ENCODE results near the gene NEK4.

DNA sequence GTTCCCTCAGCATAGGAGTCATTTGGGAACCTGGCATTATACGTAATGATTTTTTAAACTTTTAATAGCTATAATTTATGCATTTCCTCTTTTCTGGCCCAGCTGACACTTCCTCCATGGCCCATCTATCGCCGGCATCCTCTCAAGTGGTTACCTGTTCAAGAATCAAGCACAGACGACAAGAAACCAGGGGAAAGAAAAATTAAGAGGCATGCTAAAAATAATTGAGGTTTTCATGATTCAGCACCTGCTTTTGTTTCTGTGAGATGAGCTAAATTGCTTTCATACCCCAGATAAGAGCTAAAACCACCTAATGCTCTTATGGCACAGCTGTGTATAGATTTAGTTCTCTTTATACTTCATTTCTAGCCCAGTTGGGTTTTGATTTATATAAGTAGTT lies 63.2 kb downstream of the NEK4 start:
- TF ChIP-seq, protein P1, sequence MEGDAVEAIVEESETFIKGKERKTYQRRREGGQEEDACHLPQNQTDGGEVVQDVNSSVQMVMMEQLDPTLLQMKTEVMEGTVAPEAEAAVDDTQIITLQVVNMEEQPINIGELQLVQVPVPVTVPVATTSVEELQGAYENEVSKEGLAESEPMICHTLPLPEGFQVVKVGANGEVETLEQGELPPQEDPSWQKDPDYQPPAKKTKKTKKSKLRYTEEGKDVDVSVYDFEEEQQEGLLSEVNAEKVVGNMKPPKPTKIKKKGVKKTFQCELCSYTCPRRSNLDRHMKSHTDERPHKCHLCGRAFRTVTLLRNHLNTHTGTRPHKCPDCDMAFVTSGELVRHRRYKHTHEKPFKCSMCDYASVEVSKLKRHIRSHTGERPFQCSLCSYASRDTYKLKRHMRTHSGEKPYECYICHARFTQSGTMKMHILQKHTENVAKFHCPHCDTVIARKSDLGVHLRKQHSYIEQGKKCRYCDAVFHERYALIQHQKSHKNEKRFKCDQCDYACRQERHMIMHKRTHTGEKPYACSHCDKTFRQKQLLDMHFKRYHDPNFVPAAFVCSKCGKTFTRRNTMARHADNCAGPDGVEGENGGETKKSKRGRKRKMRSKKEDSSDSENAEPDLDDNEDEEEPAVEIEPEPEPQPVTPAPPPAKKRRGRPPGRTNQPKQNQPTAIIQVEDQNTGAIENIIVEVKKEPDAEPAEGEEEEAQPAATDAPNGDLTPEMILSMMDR (IDR thresholded peaks at IDR 0.05) = no peak
- TF ChIP-seq EZH2 (IDR thresholded peaks at IDR 0.05; ENCODE audit: borderline replicate concordance, insufficient read depth, low read depth, low read length, poor library complexity, severe bottlenecking) = no peak

Data from B cell (primary cell).